Stomach (tissue), 4 donors: ENCODE measurements around the gene KIF6.

Source experiments
- CTCF ChIP-seq, 7 experiments: fragments of 450-650 bp in 4 of 7; fragments of 200-600 bp in 3 of 7; sonication (generic) in 3 of 7; IDR thresholded peaks; one replicate each; pipeline ENCODE4 v1.5.1; 2016 to 2019; ENCODE audit warnings: antibody characterized with exemption in 7 of 7, control low read depth in 2 of 7, mild to moderate bottlenecking in 1 of 7
- POLR2A ChIP-seq, 4 donors: fragments of 450-650 bp; IDR thresholded peaks; one replicate each; pipeline ENCODE4 v1.6.1; 2016; ENCODE audit warnings: antibody characterized with exemption in 4 of 4, control low read depth in 2 of 4, mild to moderate bottlenecking in 1 of 4, moderate library complexity in 1 of 4
- POLR2AphosphoS5 ChIP-seq, 3 donors: sonication (generic); formaldehyde crosslinking; IDR thresholded peaks; one replicate each; pipeline ENCODE4 v1.6.1; 2016; ENCODE audit warnings: antibody characterized with exemption in 3 of 3

DNA sequence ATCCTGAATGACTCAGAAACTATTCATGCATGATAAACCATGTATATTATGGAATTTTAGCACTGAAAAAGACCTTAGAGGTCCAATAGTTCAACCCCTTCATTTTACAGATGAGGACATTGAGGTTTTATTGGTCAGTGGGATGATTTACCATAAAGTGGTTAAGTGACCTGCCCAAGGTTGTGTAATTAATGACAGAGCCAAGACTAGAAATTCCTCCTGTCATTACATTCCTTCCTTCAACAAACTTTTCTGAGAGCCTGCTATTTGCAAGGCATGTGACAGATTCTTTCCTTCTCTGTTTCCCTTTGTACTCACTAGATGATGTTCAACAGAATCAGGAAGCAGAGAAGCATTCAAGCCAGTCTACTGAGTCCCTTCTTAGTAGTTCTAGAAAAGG lies 232.0 kb downstream of the KIF6 start:
- no peak for TF ChIP-seq CTCF (IDR thresholded peaks at IDR 0.05)
- no peak for TF ChIP-seq POLR2AphosphoS5 (IDR thresholded peaks at IDR 0.05)
- no peak for TF ChIP-seq POLR2A (IDR thresholded peaks at IDR 0.05)
